ENCODE data around the gene DHX58.

- TF ChIP-seq EP300 (IDR thresholded peaks at IDR 0.05), result no peak
- TF ChIP-seq CTCF (IDR thresholded peaks at IDR 0.05), result no peak
- no peak for TF ChIP-seq POLR2A (IDR thresholded peaks at IDR 0.05)
These were observed 16.0 kb downstream of the DHX58 start for GRCh38 chr17:42096360-42097111.
